GM18909 (cell line): ENCODE measurements around the gene SEL1L.
"Not testable (repeated sequence)": the region's sequence is repeated elsewhere in the genome, so short reads cannot be mapped to it uniquely, and the experiment has no call there.

ENCODE experiments used
- ATAC-seq: cut with Tn5 transposase; IDR thresholded peaks from one replicate; pipeline ENCODE4 v1.9.1; 2021; ENCODE audit warnings: mild to moderate bottlenecking; ENCODE audit not compliant: unreplicated experiment, poor library complexity

Gene SEL1L

DNA sequence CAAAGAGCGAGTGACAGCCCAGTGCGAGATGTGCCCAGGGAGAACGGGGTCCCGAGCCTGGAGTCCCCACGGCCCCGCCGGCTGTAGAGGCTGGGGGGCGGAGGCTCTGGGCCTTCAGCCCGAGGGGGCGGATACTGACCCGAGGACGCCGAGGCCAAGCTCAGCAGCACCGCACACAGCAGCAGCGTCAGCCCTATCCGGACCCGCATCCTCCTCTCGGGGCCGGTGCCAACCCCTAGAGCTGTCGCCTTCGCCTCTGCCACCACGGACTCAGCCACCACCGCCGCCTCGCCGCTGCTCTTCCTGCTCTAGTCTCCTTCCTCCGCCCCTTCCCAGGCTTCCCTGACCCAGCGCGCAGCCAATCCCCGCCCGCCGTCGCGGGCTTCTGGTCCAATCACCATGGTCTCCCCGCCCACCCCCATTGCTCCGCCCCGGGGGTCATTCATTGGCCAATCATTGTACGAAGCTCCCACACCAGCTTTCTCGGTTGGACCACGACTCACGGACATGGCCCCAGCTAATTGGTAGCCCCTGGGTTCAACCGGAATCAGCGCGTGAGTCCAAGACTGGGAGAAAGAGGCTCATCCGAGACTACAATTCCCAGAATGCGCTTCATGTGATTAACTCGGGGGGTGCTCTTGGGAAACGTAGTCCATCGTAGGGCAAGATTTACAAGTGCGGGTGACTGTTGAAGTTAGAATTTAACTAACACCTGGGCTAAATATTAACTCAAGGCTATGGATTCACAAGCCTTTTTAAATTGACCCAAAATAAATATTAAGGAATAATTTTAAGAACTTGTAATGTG is at the start of gene SEL1L:
TSS of gene SEL1L (minus strand) at position 318 of the 808 bp plus-strand sequence. CDS start at position 209, 109 bp downstream.
- peak; percentile 94 for ATAC-seq

DNA sequence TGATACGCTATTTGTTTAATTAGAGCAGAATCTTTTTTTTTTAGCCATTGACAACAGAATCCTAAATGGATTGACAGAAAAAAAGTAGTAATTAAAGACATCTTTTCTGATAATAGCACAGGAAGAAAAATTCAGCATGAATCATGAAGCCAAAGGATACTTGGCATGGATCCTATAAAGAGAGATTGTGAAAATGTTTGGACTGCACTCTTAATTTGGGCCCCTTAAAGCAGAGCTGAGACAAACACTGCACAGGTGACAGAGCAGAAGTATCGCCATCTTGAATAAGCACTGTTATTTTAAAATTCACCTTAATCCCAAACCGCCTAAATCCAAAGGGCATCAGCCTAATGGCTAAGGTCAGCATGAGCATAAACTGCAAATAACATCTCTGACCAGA is 48.8 kb upstream of the SEL1L start:
- no peak for ATAC-seq

DNA sequence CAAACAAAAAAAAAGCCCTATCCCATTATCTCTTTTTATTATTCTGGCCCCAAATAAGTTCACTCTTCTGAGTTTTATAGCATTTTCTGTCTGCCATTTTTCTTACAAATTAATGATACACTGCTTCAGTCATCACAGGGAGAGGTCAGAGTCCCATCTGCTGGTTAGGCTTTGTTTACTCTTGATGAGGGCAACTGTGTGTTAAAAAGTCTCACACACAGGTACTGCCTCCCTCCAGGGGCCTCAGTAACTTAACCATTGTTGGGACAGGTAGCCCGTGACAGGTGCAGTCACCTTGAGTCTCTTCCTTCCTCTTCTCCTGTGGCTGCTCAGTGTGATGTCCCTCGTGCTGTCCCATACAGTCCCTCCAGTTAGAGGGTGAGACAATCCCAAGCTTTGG is 45.5 kb upstream of the SEL1L start:
- ATAC-seq = no peak

DNA sequence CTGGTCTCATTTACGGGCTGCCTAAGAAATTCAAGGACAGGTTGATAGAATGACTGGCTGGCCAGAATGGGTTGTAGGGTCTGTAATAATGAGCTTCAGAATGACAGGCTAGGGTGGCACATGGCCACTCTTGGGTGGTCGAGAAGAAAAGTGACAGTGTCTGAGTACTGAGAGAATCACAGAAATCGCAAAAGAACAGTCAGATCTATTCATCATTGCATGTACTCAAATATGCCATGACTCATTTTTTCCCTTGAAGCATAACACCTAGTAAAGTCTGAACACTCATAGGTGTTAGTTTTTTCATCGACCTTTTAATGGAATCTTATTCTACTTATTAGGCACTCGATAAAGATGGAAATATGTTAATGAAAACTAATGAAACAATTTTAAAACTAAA is 37.8 kb upstream of the SEL1L start:
- ATAC-seq = no peak

DNA sequence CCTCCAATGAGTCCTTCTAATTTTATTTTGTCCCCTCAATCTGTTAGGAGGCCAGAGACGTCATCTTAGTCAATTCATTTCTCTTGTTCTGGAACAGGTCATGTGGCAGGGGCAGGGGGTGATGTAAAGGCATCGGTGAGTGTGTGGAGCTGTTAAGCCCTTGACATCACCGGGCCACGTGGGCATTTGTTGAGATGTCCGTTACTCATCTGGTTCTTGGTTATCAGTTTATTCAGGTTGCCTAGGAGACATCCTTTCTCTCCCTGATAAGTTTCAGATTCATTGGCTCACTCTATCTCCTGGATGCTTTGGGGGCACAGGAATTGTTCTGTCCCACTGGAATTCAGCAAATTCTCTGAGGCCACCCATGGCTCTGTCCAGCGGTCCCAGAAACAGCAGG is 33.6 kb upstream of the SEL1L start:
- no peak for ATAC-seq

DNA sequence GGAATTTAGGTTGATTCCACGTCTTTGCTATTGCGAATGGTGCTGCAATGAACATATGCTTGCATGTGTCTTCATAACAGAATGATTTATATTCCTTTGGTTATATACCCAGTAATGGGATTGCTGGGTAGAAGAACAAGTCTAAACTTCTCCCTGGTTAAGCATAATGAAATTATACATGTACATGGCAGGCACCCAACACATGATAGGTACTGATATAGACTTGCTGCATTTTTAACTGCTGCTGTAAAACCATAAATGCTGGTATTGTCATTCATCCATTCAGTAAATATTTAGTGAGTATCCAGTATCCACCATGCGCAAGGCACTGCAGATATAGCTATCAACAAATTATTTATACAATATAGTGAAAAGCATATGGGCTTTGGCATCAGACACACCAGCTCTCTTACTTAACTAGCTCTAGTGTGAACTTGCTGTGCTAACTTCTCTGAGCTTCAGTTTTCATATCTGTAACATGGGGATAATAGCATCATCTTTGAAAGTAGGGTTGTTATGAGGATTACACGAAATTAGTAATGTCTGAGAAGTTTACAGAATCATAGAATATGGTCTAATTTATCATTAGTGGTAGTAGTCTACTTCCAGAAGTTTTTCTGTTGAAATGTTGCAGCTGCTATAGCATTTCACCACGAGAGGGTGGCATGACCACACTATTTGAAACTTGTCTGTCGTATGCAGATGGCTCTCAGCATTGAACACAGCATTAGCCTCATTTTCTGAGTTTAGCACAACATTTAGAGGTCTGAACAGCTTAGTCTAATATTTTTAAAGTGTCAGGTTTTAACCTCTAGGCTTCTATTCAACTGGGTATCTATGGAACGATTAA is 32.0 kb upstream of the SEL1L start:
- peak; percentile 94 for ATAC-seq

DNA sequence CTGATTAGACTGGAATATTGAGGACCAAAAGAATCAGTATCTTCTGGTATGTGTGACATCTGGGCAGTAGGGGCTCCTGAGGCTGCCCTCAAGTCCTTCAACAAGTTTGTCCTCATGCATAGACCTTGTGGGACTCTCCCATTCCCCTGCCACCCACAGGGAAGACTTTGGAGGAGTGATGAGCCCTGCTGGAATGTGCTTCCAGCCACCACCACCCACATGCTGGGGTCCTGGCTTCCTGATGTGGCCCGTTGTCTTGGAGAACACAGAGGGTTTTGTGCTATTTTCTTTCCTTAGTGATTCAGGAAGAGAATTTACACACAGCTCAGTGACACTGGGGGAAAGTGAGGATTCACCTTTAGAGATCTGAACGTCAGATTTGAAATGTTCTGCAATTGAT is 29.2 kb upstream of the SEL1L start:
- no peak for ATAC-seq

DNA sequence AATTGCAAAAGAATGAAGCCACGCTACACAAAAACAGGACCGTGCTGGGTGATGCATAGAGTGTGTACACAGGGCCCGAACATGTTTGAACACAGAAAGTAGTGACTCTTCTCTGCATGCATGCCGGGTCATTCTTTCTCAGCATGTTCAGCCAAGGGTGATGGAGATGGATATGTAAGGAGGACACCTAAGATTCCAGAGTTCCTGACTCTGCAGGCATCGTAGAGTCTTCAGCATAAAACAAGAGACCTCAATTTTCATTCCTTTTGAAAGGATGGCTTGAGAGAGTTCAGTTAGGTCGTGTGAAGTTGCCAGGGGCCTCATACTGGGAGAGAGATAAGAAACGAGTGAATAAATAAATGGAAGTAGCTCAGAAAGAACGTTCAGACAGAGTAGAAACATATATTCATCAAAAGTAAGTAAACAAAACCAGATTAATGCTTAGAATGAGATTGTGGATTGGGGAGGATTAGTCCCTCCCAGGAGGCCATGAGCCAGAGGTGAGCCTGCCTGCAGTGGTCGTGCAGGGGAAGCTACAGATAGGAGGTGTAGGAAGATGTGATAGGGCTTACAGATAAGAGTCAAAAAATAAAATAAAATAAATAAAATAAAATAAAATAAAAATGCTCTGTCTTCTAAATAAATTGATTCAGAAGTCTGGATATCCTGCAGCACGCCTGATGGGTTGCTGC is 27.6 kb upstream of the SEL1L start:
- ATAC-seq = no peak

DNA sequence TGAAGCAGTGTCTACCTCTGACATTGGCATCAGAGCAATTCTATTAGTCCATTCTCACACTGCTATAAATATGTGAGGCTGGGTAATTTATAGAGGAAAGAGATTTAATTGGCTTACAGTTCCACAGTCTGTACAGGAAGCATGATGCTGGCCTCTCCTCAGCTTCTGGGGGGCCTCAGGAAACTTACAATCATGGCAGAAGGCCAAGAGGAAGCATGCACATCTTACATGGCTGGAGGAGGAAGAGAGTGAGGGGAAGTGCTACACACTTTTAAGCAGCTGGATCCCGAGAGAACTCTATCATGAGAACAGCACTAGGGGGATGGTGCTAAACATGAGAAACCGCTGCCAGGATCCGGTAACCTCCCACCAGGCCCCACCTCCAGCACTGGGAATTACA is 25.7 kb upstream of the SEL1L start:
- no peak for ATAC-seq

DNA sequence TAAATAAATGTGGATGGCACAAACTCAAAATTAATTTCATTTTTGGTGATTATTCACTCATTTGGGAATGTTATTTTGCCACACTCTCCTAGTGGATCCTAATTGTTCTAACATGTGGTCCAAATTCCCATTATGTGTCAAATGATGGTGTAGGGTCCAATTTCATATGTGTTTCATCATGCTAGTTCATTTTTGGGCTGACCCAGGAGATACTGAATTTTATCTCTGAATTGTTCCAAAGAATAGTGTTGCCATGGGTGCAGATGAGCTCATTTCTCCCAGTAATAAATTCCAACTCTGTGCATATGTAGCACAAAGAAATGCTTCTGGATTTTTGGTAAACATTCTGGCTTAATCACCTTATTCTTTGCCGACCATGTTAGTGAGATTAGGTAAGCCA is 23.5 kb upstream of the SEL1L start:
- no peak for ATAC-seq

DNA sequence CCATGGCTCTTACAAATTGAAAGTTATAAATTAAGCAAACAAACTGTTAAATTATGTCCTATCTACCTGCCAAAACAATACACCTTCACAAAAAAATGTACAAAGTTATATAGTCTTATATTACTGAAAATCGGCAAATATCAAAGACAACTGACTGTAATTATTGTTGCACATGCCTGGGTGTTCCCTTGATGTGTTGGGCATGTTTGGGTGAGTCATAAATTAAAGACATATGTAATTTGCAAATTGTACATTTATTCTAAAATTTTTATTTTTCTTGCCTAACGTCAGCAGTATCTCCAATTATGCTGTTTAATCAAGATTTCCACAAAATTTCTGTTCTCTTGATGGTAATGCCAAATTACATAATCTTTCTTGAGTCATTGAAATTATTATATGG is 22.0 kb upstream of the SEL1L start:
- ATAC-seq = no peak

DNA sequence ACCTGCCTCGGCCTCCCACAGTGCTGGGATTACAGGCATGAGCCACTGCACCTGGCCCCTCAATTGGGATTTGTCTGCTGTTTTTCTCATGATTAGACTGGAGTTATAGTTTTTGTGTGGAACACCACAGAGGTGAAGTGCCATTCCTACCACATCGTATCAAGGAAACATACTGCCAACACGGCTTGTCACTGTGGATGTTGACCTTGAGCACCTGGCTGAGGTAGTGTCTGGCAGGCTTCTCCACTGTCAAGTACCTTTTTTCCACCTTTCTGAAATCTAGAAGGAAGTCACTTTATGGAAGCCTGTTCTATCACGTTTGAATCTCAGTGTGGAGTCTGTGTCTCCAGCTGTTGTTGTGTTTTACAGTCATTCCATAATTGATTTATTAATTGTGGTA is 21.4 kb upstream of the SEL1L start:
- no peak for ATAC-seq

DNA sequence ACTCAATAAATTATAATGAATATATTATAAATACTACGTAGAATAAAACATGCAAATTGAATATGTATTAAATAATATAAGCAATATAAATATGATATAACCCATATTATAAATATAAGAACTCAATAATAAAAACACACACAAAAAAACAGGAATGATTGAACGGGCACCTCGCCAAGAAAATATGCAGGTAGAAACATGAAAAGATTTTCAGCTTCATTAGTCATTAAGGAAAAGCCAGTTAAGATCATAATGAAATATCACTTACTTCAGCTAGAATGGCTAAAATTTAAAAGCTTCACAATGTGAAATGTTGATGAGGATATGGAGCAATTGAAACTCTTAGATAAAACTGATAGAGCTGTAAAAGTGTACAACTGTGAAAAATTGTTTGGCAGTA is 17.8 kb upstream of the SEL1L start:
- ATAC-seq = no peak

DNA sequence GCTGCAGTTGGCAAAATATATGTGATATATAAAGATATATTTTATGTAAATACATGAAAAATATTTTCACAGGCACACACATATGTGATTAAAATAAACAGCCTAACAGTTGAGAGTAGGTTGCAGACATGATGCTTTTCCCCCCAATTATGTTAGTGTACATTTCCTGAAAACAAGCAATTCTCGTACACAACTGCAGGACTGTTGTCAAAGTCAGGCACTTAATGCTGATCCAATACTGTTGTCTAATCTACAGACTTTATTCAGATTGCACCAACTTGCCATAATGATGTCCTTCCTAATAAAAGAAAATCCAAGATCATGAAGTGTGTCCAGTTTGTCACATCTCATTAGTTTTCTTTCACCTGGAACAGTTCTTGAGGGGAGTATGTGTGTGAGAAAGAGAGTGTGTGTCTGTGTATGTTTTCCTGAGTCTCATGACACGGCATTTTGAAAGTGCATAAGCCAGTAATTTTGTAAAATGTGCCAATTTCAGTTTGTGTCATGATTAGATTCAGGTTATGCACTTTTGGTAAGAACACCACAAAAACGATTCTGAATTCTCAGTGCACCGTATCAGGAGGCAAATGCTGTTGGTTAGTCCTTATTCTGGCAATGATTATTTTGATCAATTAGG is 16.5 kb upstream of the SEL1L start:
- peak; percentile 98 for ATAC-seq

DNA sequence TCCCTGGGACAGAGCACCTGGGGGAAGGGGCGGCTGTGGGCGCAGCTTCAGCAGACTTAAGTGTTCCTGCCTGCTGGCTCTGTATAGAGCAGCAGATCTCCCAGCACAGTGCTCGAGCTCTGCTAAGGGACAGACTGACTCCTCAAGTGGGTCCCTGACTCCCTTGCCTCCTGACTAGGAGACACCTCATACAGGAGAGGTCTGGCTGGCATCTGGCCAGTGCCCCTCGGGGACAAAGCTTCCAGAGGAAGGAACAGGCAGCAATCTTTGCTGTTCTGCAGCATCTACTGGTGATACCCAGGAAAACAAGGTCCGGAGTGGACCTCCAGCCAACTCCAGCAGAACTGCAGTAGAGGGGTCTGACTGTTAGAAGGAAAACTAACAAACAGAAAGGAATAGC is 7.6 kb upstream of the SEL1L start:
- not testable (repeated sequence) for ATAC-seq

DNA sequence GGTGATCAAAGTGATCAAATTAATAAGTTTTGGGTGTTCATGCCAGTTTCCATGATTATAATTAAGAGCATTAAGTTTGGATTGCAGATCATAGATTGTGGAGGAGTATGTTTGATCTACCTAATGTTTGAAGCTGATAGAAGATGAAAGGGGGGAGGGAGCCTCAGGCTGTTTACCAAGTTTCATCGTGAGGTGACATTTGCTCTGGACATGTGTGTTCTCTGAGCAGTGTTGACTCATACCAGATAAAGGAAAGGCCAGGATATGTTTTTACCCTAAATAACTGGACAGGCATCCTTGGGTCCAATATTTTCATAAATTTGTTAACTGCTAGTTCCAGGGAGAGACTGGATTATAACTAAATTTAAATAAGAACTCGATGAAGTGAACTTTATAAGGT is 3.5 kb upstream of the SEL1L start:
- no peak for ATAC-seq

DNA sequence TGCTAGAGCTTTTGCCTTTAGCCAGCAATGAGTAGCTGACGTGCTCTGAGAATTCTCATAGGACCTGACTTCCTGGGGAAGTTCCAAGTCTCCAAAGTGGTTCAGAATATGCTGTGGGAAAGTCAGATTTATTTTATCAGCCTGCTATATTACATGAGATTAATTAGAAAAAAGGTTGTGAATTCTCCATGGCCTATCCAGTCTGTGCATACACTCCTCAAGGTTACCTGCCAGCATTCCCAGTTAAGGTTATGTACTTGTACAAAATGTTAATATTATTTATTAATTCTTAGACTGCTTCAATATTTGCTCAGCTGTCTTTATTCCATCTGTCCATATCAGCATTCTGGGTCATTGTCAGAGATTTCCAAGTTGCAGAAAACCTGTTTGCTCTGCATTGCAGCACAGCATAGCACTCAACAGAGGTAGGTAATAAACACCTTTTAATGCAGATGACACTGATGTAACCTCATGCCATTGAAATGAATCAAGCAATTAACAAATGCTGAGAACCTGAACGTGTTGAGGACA is 2.7 kb upstream of the SEL1L start:
- ATAC-seq = no peak

DNA sequence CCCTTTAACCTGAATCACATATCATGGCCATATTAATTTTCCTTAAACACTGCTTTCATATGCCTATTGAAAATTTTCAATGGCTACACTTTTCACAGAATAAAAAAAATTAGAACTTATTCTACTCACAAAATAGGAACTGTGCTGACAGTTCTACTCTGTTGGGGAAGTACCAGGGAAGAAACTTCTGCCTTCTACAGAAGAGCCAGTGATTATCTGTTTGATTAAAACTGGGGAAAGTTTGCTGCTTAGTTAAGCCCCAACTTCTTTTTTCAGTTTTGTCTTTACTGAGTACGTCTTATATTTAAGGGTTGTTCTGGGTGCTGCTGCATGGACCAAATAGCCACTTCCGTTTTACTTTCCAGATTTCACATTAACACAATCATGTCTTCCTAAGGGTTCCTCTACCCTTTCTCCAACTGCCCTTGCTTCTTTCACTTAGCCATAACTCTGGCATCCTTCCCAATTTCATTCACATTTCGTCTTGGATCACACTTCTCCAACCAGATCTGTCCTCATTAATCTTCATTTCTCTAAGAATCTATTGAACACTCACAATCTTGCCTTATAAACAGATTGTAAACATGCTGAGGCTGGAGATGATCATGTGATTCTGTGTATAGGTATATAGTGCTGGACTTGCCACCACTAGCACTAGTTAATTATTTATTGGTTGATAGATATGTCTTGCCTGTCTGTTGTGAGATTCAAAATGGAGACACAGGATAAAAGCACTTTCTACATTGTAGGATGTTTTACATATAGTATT is 1.9 kb upstream of the SEL1L start:
- peak; percentile 32 for ATAC-seq

DNA sequence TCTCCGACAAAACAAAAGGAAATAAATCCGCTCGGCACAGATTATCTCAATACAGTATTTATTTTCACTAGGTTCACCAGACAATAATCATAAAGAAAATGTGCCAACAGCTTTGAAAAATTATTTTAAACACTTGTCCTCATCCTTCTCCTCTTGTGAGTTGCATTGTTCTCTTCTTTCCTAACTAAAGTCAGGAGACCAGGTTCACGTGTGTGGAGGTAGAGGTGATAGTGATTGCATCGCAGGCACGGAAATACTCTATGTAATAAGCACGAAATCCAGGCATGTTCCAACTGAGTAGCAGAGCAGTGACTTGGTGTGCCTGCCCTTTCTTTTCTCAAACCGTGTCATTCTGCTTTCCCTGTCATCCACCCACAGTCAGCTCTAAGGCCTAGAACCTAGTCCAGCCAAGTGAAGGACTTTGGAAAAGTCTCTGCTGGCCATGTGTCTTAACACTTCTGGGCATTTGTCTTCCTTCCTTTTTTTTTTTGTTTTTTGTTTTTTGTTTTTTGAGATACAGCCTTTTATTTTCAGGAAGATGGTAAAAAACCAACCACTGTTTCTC is 939 bp upstream of the SEL1L start:
- no peak for ATAC-seq
